T-cell (primary cell): ENCODE results near the gene KDM2B. TPM values are rescaled to one million over a fixed set of nuclear protein-coding genes. Genes with fewer than 3 reads are reported as not detected.
"Not testable (repeated sequence)": the region's sequence is repeated elsewhere in the genome, so short reads cannot be mapped to it uniquely, and the experiment has no call there.

ENCODE experiments used
- ATAC-seq, 4 experiments: fragments of 200-7000 bp in 3 of 4; fragments of 150-1000 bp in 1 of 4; cut with Tn5 transposase; replicated peaks in 1 of 4; 1 replicate in 3 of 4; 2 replicates in 1 of 4; pipeline ENCODE4 v1.10.0; 2021; ENCODE audit warnings: moderate library complexity in 3 of 4, mild to moderate bottlenecking in 2 of 4, moderate number of reproducible peaks in 1 of 4
- CTCF ChIA-PET, 2 donors: fragments of 300-600 bp; sonication (Branson Sonifier 250); formaldehyde crosslinking; loops; one replicate each; lab custom pipeline; 2022; ENCODE audit warnings: antibody characterized with exemption in 2 of 2; lab: Charles Lee
- POLR2A ChIA-PET, 2 donors: fragments of 300-600 bp; sonication (Branson Sonifier 250); formaldehyde crosslinking; loops; one replicate each; lab custom pipeline; 2022; ENCODE audit warnings: antibody characterized with exemption in 2 of 2; lab: Charles Lee
- DNase-seq, 35 experiments: peaks; one replicate each; pipeline versions ENCODE4 v3.0.0 to v3.0.0-alpha.2; 2013 to 2023
- H3K27ac ChIP-seq: one replicate; pipeline ENCODE4 v1.5.1; 2013; ENCODE audit warnings: low read length
- H3K27me3 ChIP-seq, 2 experiments: replicated peaks in 1 of 2; 1 replicate in 1 of 2; 2 replicates in 1 of 2; pipeline versions ENCODE4 v1.6.1 to v1.7.0; 2013; ENCODE audit warnings: low read length in 1 of 2, mixed read lengths in 1 of 2; ENCODE audit not compliant: control insufficient read depth in 2 of 2, insufficient read depth in 2 of 2; ENCODE audit errors: extremely low read depth in 1 of 2
- H3K36me3 ChIP-seq, 2 donors: 1 replicate in 1 of 2; 2 replicates in 1 of 2; pipeline versions ENCODE4 v1.6.1 to v1.7.0; 2013; ENCODE audit warnings: low read length in 1 of 2; ENCODE audit not compliant: control insufficient read depth in 2 of 2, insufficient read depth in 1 of 2; ENCODE audit errors: extremely low read depth in 1 of 2
- H3K4me1 ChIP-seq, 2 experiments: 1 replicate in 1 of 2; 2 replicates in 1 of 2; pipeline versions ENCODE4 v1.6.1 to v1.7.0; 2013; ENCODE audit warnings: low read length in 2 of 2, mixed read lengths in 1 of 2; ENCODE audit not compliant: insufficient read depth in 2 of 2, control insufficient read depth in 1 of 2; ENCODE audit errors: extremely low read depth in 1 of 2
- H3K4me3 ChIP-seq, 2 donors: 1 replicate in 1 of 2; 2 replicates in 1 of 2; pipeline versions ENCODE4 v1.5.1 to v1.7.0; 2013; ENCODE audit warnings: mild to moderate bottlenecking in 2 of 2, low read length in 1 of 2, moderate library complexity in 1 of 2; ENCODE audit not compliant: control insufficient read depth in 1 of 2; ENCODE audit errors: extremely low read depth in 1 of 2
- H3K9me3 ChIP-seq: 2 replicates; pipeline ENCODE4 v1.7.0; 2013
- H3K27ac Mint-ChIP-seq, 2 donors: one replicate each; pipeline ENCODE4 v1.8.0; 2020 to 2021; ENCODE audit warnings: mild to moderate bottlenecking in 2 of 2, mixed read lengths in 2 of 2
- H3K27me3 Mint-ChIP-seq, 2 donors: one replicate each; pipeline ENCODE4 v1.8.0; 2021 to 2022; ENCODE audit warnings: mixed read lengths in 2 of 2
- H3K36me3 Mint-ChIP-seq: one replicate; pipeline ENCODE4 v1.8.0; 2021; ENCODE audit warnings: mixed read lengths
- H3K4me1 Mint-ChIP-seq, 3 donors: one replicate each; pipeline ENCODE4 v1.8.0; 2020 to 2022; ENCODE audit warnings: mixed read lengths in 3 of 3, mild to moderate bottlenecking in 1 of 3
- H3K4me3 Mint-ChIP-seq, 3 donors: one replicate each; pipeline ENCODE4 v1.8.0; 2020 to 2022; ENCODE audit warnings: mild to moderate bottlenecking in 3 of 3, mixed read lengths in 3 of 3, moderate library complexity in 3 of 3
- H3K9me3 Mint-ChIP-seq, 3 donors: one replicate each; pipeline ENCODE4 v1.8.0; 2020 to 2022; ENCODE audit warnings: mixed read lengths in 3 of 3
- WGBS: methylation state at CpG from one replicate; pipeline ENCODE4 v1.1.5; 2013; ENCODE audit warnings: missing lambda C conversion rate; ENCODE audit not compliant: insufficient coverage; 5-methylcytosine and 5-hydroxymethylcytosine counted together
- total RNA-seq, 35 experiments: library from RNA in 6 of 35; stranded (reverse) in 6 of 35; fragments of 120-200 nt in 1 of 35; gene quantifications; one replicate each; pipeline versions ENCODE4 v1.2.1 to v1.2.4 and lab custom pipeline; 2013 to 2026

KDM2B gene
- total RNA-seq, 5 donors from 2014 or later (not counting 1 experiment from before 2014, with no cell fraction given), result 74.1 to 102 (median 95.8) TPM

DNA sequence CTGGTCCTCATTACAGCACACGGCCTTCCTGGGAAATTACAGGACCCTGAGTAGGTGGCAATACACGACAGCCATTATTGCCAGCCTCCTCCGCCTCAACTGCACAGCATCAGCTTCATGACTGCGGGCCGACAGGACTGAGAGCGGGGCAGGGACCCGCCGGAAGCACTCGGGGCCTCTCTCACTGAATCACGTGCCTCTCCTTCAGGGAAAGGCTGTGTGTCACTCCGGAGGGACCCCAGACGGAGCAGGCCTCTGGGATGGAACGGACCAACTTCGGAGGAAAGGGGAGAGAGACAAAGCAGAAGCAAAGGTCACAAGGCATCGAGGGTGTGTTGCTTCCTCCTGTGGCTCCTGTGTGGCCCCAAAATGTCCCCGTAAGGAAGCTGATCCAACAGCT lies 90.9 kb downstream of the KDM2B start:
- Mint-ChIP-seq H3K4me3 (no peak overlapping the region), H3K27ac (no peak overlapping the region)
- CTCF ChIA-PET, result no interaction called here

DNA sequence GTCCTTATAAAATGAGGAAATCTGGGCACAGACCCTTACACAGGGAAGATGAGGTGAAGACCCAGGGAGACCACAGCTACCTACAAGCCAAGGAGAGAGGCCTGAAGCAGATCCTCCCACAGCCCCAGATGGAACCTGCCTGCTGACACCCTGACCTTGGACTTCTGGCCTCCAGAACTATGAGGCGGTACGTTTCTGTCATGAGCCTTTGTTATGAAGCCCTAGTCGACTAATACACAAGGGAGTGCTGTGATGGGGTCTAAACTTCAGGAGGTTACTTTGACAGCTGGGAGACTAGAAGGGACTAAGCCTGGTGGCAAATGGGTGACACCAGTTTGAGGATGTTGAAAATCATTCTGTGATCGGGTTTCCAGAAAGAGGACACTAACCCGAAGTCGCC lies 95.9 kb downstream of the KDM2B start:
- Histone ChIP-seq H3K9me3 (no peaks in the 10 kb centered on the region), H3K27me3 (no peaks in the 10 kb centered on the region), H3K4me1 (no peaks in the 10 kb centered on the region), H3K36me3 (peaks cover 4 to 11% of the 10 kb centered on the region in 2 donors), H3K27ac (no peak overlapping the region), H3K4me3 (no peak overlapping the region)
- Mint-ChIP-seq H3K36me3 (peaks cover 13% of the 10 kb centered on the region), H3K9me3 (no peaks in the 10 kb centered on the region), H3K4me3 (no peak overlapping the region), H3K27me3 (no peaks in the 10 kb centered on the region), H3K27ac (no peak overlapping the region), H3K4me1 (peaks cover 0 to 5% (median 3%) of the 10 kb centered on the region in 3 donors)
- WGBS, result 100% methylated on average over 1 of the region's 6 CpGs
- ChIA-PET CTCF (no interaction called here), POLR2A (no interaction called here)
- DNase-seq, result no peak
- ATAC-seq, result no peak

More for the DNA sequence above, 90.9 kb downstream of the KDM2B start:
- H3K4me1 Mint-ChIP-seq, result peaks cover 14 to 21% (median 18%) of the 10 kb centered on the region in 3 donors
- peaks cover 5 to 28% of the 10 kb centered on the region in 2 donors for H3K36me3 ChIP-seq
- no peak overlapping the region for H3K4me3 ChIP-seq
- H3K27me3 ChIP-seq, result no peaks in the 10 kb centered on the region
- WGBS, result 94% methylated on average over 15 of the region's 16 CpGs
- DNase-seq, result no peak
- no peaks in the 10 kb centered on the region for H3K9me3 ChIP-seq
- peaks cover 8% of the 10 kb centered on the region for H3K36me3 Mint-ChIP-seq
- no peak overlapping the region for H3K27ac ChIP-seq
- H3K4me1 ChIP-seq, result peaks cover 11 to 22% of the 10 kb centered on the region in 2 experiments
- no peak for ATAC-seq
- H3K9me3 Mint-ChIP-seq, result no peaks in the 10 kb centered on the region
- POLR2A ChIA-PET, result no interaction called here
- no peaks in the 10 kb centered on the region for H3K27me3 Mint-ChIP-seq

GRCh38 chr12:121484564-121484963 lies 96.3 kb downstream of the KDM2B start:
- H3K4me3 ChIP-seq, POLR2A ChIA-PET, H3K4me1 Mint-ChIP-seq, H3K4me3 Mint-ChIP-seq, H3K27ac Mint-ChIP-seq, H3K9me3 ChIP-seq, H3K4me1 ChIP-seq, H3K27ac ChIP-seq, H3K27me3 ChIP-seq, DNase-seq, ATAC-seq, H3K27me3 Mint-ChIP-seq, H3K9me3 Mint-ChIP-seq, H3K36me3 ChIP-seq, CTCF ChIA-PET: not testable (repeated sequence)
- peaks cover 15% of the 10 kb centered on the region for H3K36me3 Mint-ChIP-seq
- no CpG with 5 or more reads among the region's 5 CpGs for WGBS

GRCh38 chr12:121483949-121484348 lies 96.9 kb downstream of the KDM2B start:
- Mint-ChIP-seq H3K27me3 (no peaks in the 10 kb centered on the region), H3K27ac (no peak overlapping the region), H3K4me1 (peaks cover 0 to 5% (median 4%) of the 10 kb centered on the region in 3 donors), H3K9me3 (no peaks in the 10 kb centered on the region), H3K36me3 (peaks cover 15% of the 10 kb centered on the region), H3K4me3 (no peak overlapping the region)
- DNase-seq (no peak), ATAC-seq (no peak)
- WGBS, result 95% methylated on average over 3 of the region's 4 CpGs
- Histone ChIP-seq H3K27ac (no peak overlapping the region), H3K4me3 (no peak overlapping the region), H3K36me3 (peaks cover 0 to 6% of the 10 kb centered on the region in 2 donors), H3K4me1 (no peaks in the 10 kb centered on the region), H3K27me3 (no peaks in the 10 kb centered on the region), H3K9me3 (no peaks in the 10 kb centered on the region)
- ChIA-PET CTCF (no interaction called here), POLR2A (no interaction called here)

- Mint-ChIP-seq H3K9me3 (no peaks in the 10 kb centered on the region), H3K27ac (no peak overlapping the region), H3K4me1 (peaks cover 0 to 2% (median 2%) of the 10 kb centered on the region in 3 donors), H3K4me3 (no peak overlapping the region), H3K36me3 (peaks cover 7% of the 10 kb centered on the region), H3K27me3 (no peaks in the 10 kb centered on the region)
- ATAC-seq (no peak), DNase-seq (no peak)
- H3K27ac ChIP-seq, result no peak overlapping the region
- H3K36me3 ChIP-seq, result no peaks in the 10 kb centered on the region
- POLR2A ChIA-PET, result no interaction called here
- H3K27me3 ChIP-seq, result no peaks in the 10 kb centered on the region
- no peak overlapping the region for H3K4me3 ChIP-seq
- H3K9me3 ChIP-seq, result no peaks in the 10 kb centered on the region
- CTCF ChIA-PET, result interaction anchor here (0.7 to 1.5 kb wide), 6 partner anchors 8 to 1438 kb away, joined by 3 to 5 read pairs (median 4); no protein-coding TSS in a partner anchor
- WGBS, result 100% methylated on average over 1 of the region's 3 CpGs
- H3K4me1 ChIP-seq, result no peaks in the 10 kb centered on the region
These were observed 104.3 kb downstream of the KDM2B start for GRCh38 chr12:121476477-121476876.

DNA sequence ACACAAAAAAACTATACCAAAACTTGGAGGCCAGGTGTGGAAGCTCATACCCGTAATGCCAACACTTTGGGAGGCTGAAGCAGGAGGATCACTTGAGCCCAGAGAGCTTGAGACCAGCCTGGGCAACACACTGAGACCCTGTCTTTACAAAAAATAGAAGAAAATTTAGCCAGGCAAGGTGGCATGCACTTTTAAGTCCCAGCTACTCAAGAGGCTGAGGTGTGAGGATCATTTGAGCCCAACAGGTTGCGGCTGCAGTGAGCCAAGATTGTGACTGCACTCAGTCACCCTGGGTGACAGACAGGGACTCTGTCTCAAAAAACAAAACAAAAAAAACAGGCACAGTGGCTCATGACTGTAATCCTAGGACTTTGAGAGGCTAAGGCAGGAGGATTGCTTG lies 105.5 kb downstream of the KDM2B start:
- POLR2A ChIA-PET, result interaction anchor here (0.6 to 0.9 kb wide), 2 partner anchors 102 to 140 kb away, joined by 3 read pairs; no protein-coding TSS in a partner anchor
- peaks cover 7% of the 10 kb centered on the region for H3K36me3 Mint-ChIP-seq
- H3K27me3 Mint-ChIP-seq, result no peaks in the 10 kb centered on the region
- H3K4me1 Mint-ChIP-seq, result peaks cover 0 to 7% (median 2%) of the 10 kb centered on the region in 3 donors
- H3K9me3 Mint-ChIP-seq, result no peaks in the 10 kb centered on the region
- Histone ChIP-seq H3K9me3 (no peaks in the 10 kb centered on the region), H3K27me3 (no peaks in the 10 kb centered on the region), H3K4me3 (no peak overlapping the region), H3K27ac (no peak overlapping the region), H3K4me1 (no peaks in the 10 kb centered on the region), H3K36me3 (no peaks in the 10 kb centered on the region)
- no peak overlapping the region for H3K4me3 Mint-ChIP-seq
- 83% methylated on average over 1 of the region's 2 CpGs for WGBS
- CTCF ChIA-PET, result interaction anchor here (0.6 to 1.1 kb wide), 3 partner anchors 12 to 209 kb away, joined by 3 to 4 read pairs (median 3); no protein-coding TSS in a partner anchor
- H3K27ac Mint-ChIP-seq, result no peak overlapping the region
- DNase-seq (no peak), ATAC-seq (no peak)
